PFSK-1 (cell line): ENCODE results near the gene ZFYVE19.

Experiments used
- FOXP2 ChIP-seq: optimal IDR thresholded peaks from 2 replicates; pipeline ENCODE3; 2011; ENCODE audit warnings: borderline replicate concordance, control low read depth, inconsistent platforms; ENCODE audit not compliant: insufficient read depth; ENCODE audit errors: extremely low read length, extremely low read depth
- POLR2AphosphoS5 ChIP-seq: IDR thresholded peaks from 2 replicates; pipeline ENCODE4 v1.6.1; 2012; ENCODE audit warnings: low read depth, mild to moderate bottlenecking, control low read depth, low read length, moderate library complexity
- SIN3A ChIP-seq: IDR thresholded peaks from 2 replicates; pipeline ENCODE4 v1.6.1; 2012; ENCODE audit warnings: mild to moderate bottlenecking, low read length, moderate library complexity, borderline replicate concordance; ENCODE audit not compliant: insufficient read depth
- TAF1 ChIP-seq: IDR thresholded peaks from 2 replicates; pipeline ENCODE4 v1.6.1; 2012; ENCODE audit warnings: low read length, control low read depth, borderline replicate concordance; ENCODE audit not compliant: insufficient read depth
- TF ChIP-seq, protein P1 (sequence below), 2 experiments: IDR thresholded peaks; 2 replicates each; pipeline versions ENCODE4 v1.6.1 to v1.8.0; 2011 to 2012; ENCODE audit warnings: low read depth in 2 of 2, low read length in 2 of 2, control low read depth in 1 of 2, inconsistent platforms in 1 of 2, mild to moderate bottlenecking in 1 of 2, moderate library complexity in 1 of 2; ENCODE audit not compliant: insufficient read depth in 1 of 2

The ZFYVE19 gene

DNA sequence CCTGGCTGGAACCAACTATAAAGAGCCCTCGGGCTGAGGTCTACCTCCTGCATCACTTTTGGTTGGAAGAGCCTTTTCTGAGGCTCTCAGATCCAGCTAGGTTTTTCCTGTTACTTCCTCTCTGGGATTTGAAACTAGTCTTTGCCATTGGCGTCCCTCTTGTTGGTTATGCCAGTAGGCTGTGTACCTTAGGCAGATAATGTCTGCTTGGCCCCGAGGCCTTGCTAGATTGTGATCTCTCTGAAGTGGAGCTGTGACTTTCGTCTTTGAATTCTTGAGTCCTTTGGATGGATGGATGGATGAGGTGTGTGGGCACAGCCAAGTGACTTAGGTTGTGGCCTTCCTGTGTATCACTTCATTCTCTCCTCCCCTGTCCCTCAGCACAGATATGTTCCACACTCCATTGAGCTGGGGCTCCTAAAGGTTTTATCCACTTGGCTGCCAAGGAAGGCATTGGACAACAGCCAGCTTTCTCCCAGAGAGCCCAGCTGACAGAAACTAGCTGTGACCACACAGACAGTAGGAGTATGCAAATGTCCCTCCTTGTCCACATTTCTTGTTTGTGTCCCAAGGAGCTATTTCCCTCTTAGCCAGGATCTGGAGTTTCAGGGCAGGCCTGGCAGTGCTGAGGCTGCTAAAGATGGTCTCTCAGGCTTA is 8.3 kb downstream of the ZFYVE19 start:
- TF ChIP-seq TAF1 (no peak), FOXP2 (no peak), POLR2AphosphoS5 (no peak), SIN3A (no peak)
- TF ChIP-seq, protein P1, sequence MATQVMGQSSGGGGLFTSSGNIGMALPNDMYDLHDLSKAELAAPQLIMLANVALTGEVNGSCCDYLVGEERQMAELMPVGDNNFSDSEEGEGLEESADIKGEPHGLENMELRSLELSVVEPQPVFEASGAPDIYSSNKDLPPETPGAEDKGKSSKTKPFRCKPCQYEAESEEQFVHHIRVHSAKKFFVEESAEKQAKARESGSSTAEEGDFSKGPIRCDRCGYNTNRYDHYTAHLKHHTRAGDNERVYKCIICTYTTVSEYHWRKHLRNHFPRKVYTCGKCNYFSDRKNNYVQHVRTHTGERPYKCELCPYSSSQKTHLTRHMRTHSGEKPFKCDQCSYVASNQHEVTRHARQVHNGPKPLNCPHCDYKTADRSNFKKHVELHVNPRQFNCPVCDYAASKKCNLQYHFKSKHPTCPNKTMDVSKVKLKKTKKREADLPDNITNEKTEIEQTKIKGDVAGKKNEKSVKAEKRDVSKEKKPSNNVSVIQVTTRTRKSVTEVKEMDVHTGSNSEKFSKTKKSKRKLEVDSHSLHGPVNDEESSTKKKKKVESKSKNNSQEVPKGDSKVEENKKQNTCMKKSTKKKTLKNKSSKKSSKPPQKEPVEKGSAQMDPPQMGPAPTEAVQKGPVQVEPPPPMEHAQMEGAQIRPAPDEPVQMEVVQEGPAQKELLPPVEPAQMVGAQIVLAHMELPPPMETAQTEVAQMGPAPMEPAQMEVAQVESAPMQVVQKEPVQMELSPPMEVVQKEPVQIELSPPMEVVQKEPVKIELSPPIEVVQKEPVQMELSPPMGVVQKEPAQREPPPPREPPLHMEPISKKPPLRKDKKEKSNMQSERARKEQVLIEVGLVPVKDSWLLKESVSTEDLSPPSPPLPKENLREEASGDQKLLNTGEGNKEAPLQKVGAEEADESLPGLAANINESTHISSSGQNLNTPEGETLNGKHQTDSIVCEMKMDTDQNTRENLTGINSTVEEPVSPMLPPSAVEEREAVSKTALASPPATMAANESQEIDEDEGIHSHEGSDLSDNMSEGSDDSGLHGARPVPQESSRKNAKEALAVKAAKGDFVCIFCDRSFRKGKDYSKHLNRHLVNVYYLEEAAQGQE (IDR thresholded peaks at IDR 0.05; ENCODE audit: insufficient read depth in 1 of 2, low read depth in 2 of 2, low read length in 2 of 2), result no peak

DNA sequence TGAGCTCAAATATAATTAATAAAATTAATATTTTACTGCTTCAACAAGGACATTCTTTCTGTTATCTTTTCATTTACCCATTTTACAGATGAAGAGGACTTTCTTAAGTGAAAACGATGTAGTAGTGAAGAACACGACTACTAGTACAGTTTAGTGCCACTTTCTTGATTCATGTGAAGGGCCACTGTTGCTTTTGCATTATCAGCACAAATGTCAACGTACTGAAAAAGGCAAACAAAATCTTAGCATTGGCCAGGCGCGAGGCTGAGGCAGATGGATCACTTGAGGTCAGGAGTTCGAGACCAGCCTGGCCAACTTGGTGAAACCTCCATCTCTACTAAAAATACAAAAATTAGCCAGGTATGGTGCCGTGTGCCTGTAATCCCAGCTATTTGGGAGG is 12.2 kb downstream of the ZFYVE19 start:
- TF ChIP-seq POLR2AphosphoS5 (no peak), FOXP2 (no peak), SIN3A (no peak), TAF1 (no peak)
- TF ChIP-seq, protein P1 (IDR thresholded peaks at IDR 0.05; ENCODE audit: insufficient read depth in 1 of 2, low read depth in 2 of 2, low read length in 2 of 2), result no peak

DNA sequence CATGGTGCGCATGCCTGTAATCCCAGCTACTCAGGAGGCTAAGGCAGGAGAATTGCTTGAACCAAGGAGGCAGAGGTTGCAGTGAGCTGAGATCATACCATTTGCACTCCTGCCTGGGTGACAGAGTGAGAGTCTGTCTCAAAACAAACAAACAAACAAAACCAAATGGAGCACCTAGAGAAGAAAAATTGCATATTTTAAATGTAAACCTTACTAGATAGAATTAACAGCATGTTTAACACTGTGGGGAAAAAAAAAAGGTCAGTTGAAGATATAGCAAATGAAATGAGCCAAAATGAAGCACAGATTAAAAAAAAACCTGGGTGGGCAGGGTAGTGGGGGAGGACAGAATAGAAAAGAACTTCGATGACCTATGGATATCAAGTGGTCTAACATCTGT is 14.3 kb downstream of the ZFYVE19 start:
- TF ChIP-seq, protein P1 (IDR thresholded peaks at IDR 0.05; ENCODE audit: insufficient read depth in 1 of 2, low read depth in 2 of 2, low read length in 2 of 2), result no peak
- TF ChIP-seq FOXP2, result no peak
- TF ChIP-seq POLR2AphosphoS5, result no peak
- TF ChIP-seq TAF1, result no peak
- TF ChIP-seq SIN3A, result no peak

- no peak for TF ChIP-seq SIN3A
- TF ChIP-seq FOXP2, result no peak
These were observed 16.9 kb downstream of the ZFYVE19 start for GRCh38 chr15:40823572-40824343.

- TF ChIP-seq FOXP2 (no peak), SIN3A (no peak), TAF1 (no peak), POLR2AphosphoS5 (no peak)
- TF ChIP-seq, protein P1 (IDR thresholded peaks at IDR 0.05; ENCODE audit: insufficient read depth in 1 of 2, low read depth in 2 of 2, low read length in 2 of 2), result no peak
These were observed 19.0 kb downstream of the ZFYVE19 start for GRCh38 chr15:40825661-40826422.
